Natural killer cell treated with Interleukin-12 subunit alpha and Interleukin-12 subunit beta and Interleukin-15 and Interleukin-18, amount 100 ng/mL, for 72 hours (primary cell): ENCODE results near the gene MADD. TPM values are rescaled to one million over a fixed set of nuclear protein-coding genes. Genes with fewer than 3 reads are reported as not detected.

ENCODE experiments used
- ATAC-seq, 2 donors: fragments of 150-1000 bp; cut with Tn5 transposase in 1 of 2; sonication (Bioruptor Pico), chemical (Tn5 transposase) in 1 of 2; 2 replicates each; pipeline ENCODE4 v1.10.0; 2021
- DNase-seq: peaks from one replicate; pipeline ENCODE4 v3.0.0; 2022; ENCODE audit warnings: low spot score
- H3K27ac Mint-ChIP-seq, 2 donors: 1 replicate in 1 of 2; 2 replicates in 1 of 2; pipeline ENCODE4 v1.8.0; 2022; ENCODE audit warnings: mixed read lengths in 2 of 2, mild to moderate bottlenecking in 1 of 2, moderate library complexity in 1 of 2
- H3K27me3 Mint-ChIP-seq, 2 donors: 1 replicate in 1 of 2; 2 replicates in 1 of 2; pipeline ENCODE4 v1.8.0; 2022; ENCODE audit warnings: mixed read lengths in 2 of 2
- H3K36me3 Mint-ChIP-seq: one replicate; pipeline ENCODE4 v1.8.0; 2022; ENCODE audit warnings: mixed read lengths
- H3K4me1 Mint-ChIP-seq, 2 donors: 1 replicate in 1 of 2; 2 replicates in 1 of 2; pipeline ENCODE4 v1.8.0; 2022; ENCODE audit warnings: low read depth in 2 of 2, mixed read lengths in 2 of 2, mild to moderate bottlenecking in 1 of 2
- H3K4me3 Mint-ChIP-seq: one replicate; pipeline ENCODE4 v1.8.0; 2022; ENCODE audit warnings: mixed read lengths
- H3K9me3 Mint-ChIP-seq: 2 replicates; pipeline ENCODE4 v1.8.0; 2022; ENCODE audit warnings: mixed read lengths
- total RNA-seq, 2 donors: library from RNA; stranded (reverse); gene quantifications; one replicate each; pipeline ENCODE4 v1.2.3, GENCODE V29; 2022

MADD gene
- total RNA-seq, 2 donors from 2014 or later = 94.1 to 120 TPM

GRCh38 chr11:47258317-47258902, 11.5 kb upstream of the MADD start:
- H3K4me3 Mint-ChIP-seq = peak overlapping the region; percentile 52
- peaks cover 10 to 17% of the 10 kb centered on the region in 2 donors for H3K4me1 Mint-ChIP-seq
- no peak for DNase-seq
- H3K27me3 Mint-ChIP-seq = no peaks in the 10 kb centered on the region
- ATAC-seq = no peak
- H3K27ac Mint-ChIP-seq = peak overlapping the region; percentile 58 to 89
- H3K9me3 Mint-ChIP-seq = no peaks in the 10 kb centered on the region
- no peaks in the 10 kb centered on the region for H3K36me3 Mint-ChIP-seq

GRCh38 chr11:47259232-47259977, 10.5 kb upstream of the MADD start:
- DNase-seq (peak; percentile 62), ATAC-seq (peak; percentile 63 to 66)
- Mint-ChIP-seq H3K27ac (peak overlapping the region; percentile 28 to 83), H3K4me3 (no peak overlapping the region), H3K27me3 (no peaks in the 10 kb centered on the region), H3K9me3 (no peaks in the 10 kb centered on the region), H3K36me3 (no peaks in the 10 kb centered on the region), H3K4me1 (peaks cover 10 to 17% of the 10 kb centered on the region in 2 donors)

GRCh38 chr11:47260366-47260765, 9.6 kb upstream of the MADD start:
- Mint-ChIP-seq H3K27me3 (no peaks in the 10 kb centered on the region), H3K9me3 (no peaks in the 10 kb centered on the region), H3K4me3 (no peak overlapping the region), H3K4me1 (peaks cover 14% of the 10 kb centered on the region in 2 donors), H3K27ac (no peak overlapping the region), H3K36me3 (no peaks in the 10 kb centered on the region)
- no peak for DNase-seq
- no peak for ATAC-seq

- DNase-seq (no peak), ATAC-seq (no peak)
- Mint-ChIP-seq H3K27ac (no peak overlapping the region), H3K9me3 (no peaks in the 10 kb centered on the region), H3K27me3 (no peaks in the 10 kb centered on the region), H3K36me3 (no peaks in the 10 kb centered on the region), H3K4me3 (no peak overlapping the region), H3K4me1 (peaks cover 15% of the 10 kb centered on the region in 2 donors)
Observed at GRCh38 chr11:47261291-47261800, 8.6 kb upstream of the MADD start.

GRCh38 chr11:47264119-47264518, 5.8 kb upstream of the MADD start:
- DNase-seq (no peak), ATAC-seq (no peak)
- H3K4me3 Mint-ChIP-seq = no peak overlapping the region
- H3K4me1 Mint-ChIP-seq = peaks cover 18 to 20% of the 10 kb centered on the region in 2 donors
- H3K9me3 Mint-ChIP-seq = no peaks in the 10 kb centered on the region
- H3K27ac Mint-ChIP-seq = no peak overlapping the region
- H3K36me3 Mint-ChIP-seq = no peaks in the 10 kb centered on the region
- no peaks in the 10 kb centered on the region for H3K27me3 Mint-ChIP-seq

GRCh38 chr11:47264521-47264920, 5.4 kb upstream of the MADD start:
- ATAC-seq (no peak), DNase-seq (no peak)
- H3K9me3 Mint-ChIP-seq = no peaks in the 10 kb centered on the region
- H3K36me3 Mint-ChIP-seq = no peaks in the 10 kb centered on the region
- H3K27me3 Mint-ChIP-seq = no peaks in the 10 kb centered on the region
- H3K27ac Mint-ChIP-seq = no peak overlapping the region
- H3K4me1 Mint-ChIP-seq = peaks cover 16 to 19% of the 10 kb centered on the region in 2 donors
- H3K4me3 Mint-ChIP-seq = no peak overlapping the region

GRCh38 chr11:47267876-47268275, 2.1 kb upstream of the MADD start:
- H3K27me3 Mint-ChIP-seq = no peaks in the 10 kb centered on the region
- H3K4me3 Mint-ChIP-seq = no peak overlapping the region
- ATAC-seq = no peak

GRCh38 chr11:47268448-47269001, 1.4 kb upstream of the MADD start:
- ATAC-seq (no peak), DNase-seq (no peak)
- Mint-ChIP-seq H3K36me3 (no peaks in the 10 kb centered on the region), H3K4me3 (peak overlapping the region; percentile 93), H3K27me3 (no peaks in the 10 kb centered on the region), H3K9me3 (no peaks in the 10 kb centered on the region), H3K27ac (peak overlapping the region; percentile 88 to 97), H3K4me1 (peaks cover 39 to 46% of the 10 kb centered on the region in 2 donors)

More at GRCh38 chr11:47267876-47268275, 2.1 kb upstream of the MADD start:
- peaks cover 36 to 42% of the 10 kb centered on the region in 2 donors for H3K4me1 Mint-ChIP-seq
- DNase-seq = no peak
- H3K9me3 Mint-ChIP-seq = no peaks in the 10 kb centered on the region
- peak overlapping the region; percentile 88 to 97 for H3K27ac Mint-ChIP-seq
- no peaks in the 10 kb centered on the region for H3K36me3 Mint-ChIP-seq

- H3K4me1 Mint-ChIP-seq = peaks cover 39 to 53% of the 10 kb centered on the region in 2 donors
- ATAC-seq = peak; percentile 83 to 87
- peak; percentile 91 for DNase-seq
- peaks cover under 1% of the 10 kb centered on the region for H3K36me3 Mint-ChIP-seq
- H3K9me3 Mint-ChIP-seq = no peaks in the 10 kb centered on the region
- peak overlapping the region; percentile 93 for H3K4me3 Mint-ChIP-seq
- no peaks in the 10 kb centered on the region for H3K27me3 Mint-ChIP-seq
- H3K27ac Mint-ChIP-seq = peak overlapping the region; percentile 88 to 97
Observed at GRCh38 chr11:47269002-47269828, 718 bp upstream of the MADD start.

GRCh38 chr11:47270331-47271271, 668 bp downstream of the MADD start:
- DNase-seq (peak; percentile 73), ATAC-seq (peak in 1 of 2 donors; percentile 31)
- no peaks in the 10 kb centered on the region for H3K27me3 Mint-ChIP-seq
- peak overlapping the region; percentile 74 to 79 for H3K27ac Mint-ChIP-seq
- no peaks in the 10 kb centered on the region for H3K9me3 Mint-ChIP-seq
- H3K4me1 Mint-ChIP-seq = peaks cover 41 to 53% of the 10 kb centered on the region in 2 donors
- H3K36me3 Mint-ChIP-seq = peaks cover 4% of the 10 kb centered on the region
- peak overlapping the region; percentile 93 for H3K4me3 Mint-ChIP-seq

GRCh38 chr11:47271328-47271727, 1.4 kb downstream of the MADD start:
- no peak for DNase-seq
- H3K4me1 Mint-ChIP-seq = peaks cover 43 to 56% of the 10 kb centered on the region in 2 donors

GRCh38 chr11:47271961-47272661, 2.2 kb downstream of the MADD start:
- H3K9me3 Mint-ChIP-seq = no peaks in the 10 kb centered on the region
- peak overlapping the region; percentile 74 to 79 for H3K27ac Mint-ChIP-seq
- H3K4me3 Mint-ChIP-seq = peak overlapping the region; percentile 93
- DNase-seq (no peak), ATAC-seq (no peak)
- H3K27me3 Mint-ChIP-seq = no peaks in the 10 kb centered on the region
- peaks cover 48 to 57% of the 10 kb centered on the region in 2 donors for H3K4me1 Mint-ChIP-seq
- peaks cover 9% of the 10 kb centered on the region for H3K36me3 Mint-ChIP-seq

More at GRCh38 chr11:47271328-47271727, 1.4 kb downstream of the MADD start:
- no peak for ATAC-seq
- Mint-ChIP-seq H3K9me3 (no peaks in the 10 kb centered on the region), H3K4me3 (peak overlapping the region; percentile 93), H3K27me3 (no peaks in the 10 kb centered on the region), H3K27ac (peak overlapping the region; percentile 74 to 79), H3K36me3 (peaks cover 9% of the 10 kb centered on the region)
